ENCODE data around the gene SLC38A4.

DNA sequence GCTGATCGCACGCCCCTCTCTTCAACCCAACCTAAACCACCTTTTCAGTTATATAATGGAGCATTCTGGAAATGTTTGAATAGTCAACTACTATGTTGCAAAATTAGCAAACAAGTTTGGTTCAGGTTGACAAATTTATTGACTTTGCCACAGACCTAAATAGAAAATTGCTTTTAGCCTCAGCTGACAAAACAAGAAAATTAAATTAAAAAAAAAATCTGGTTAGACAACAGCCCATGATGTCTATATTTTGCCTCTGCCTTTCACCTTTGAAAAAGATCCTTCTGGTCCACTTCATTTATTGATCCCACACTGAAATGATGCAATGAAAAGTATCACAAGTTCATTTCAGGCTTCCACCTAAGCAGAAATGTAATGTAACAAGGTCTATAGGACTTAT, 17.5 kb downstream of the SLC38A4 start:
- no peak for TF ChIP-seq TAF1 (IDR thresholded peaks at IDR 0.05; ENCODE audit: low read depth, low read length)
- no peak for TF ChIP-seq POLR2AphosphoS5 (IDR thresholded peaks at IDR 0.05; ENCODE audit: low read depth, low read length)
- TF ChIP-seq POLR2A (IDR thresholded peaks at IDR 0.05; ENCODE audit: low read depth, low read length) = no peak
- TF ChIP-seq SPI1 (IDR thresholded peaks at IDR 0.05; ENCODE audit: low read depth, low read length) = no peak
- no peak for TF ChIP-seq POU2F2 (IDR thresholded peaks at IDR 0.05; ENCODE audit: low read depth, low read length)
